ENCODE results near the gene LMO7.

DNA sequence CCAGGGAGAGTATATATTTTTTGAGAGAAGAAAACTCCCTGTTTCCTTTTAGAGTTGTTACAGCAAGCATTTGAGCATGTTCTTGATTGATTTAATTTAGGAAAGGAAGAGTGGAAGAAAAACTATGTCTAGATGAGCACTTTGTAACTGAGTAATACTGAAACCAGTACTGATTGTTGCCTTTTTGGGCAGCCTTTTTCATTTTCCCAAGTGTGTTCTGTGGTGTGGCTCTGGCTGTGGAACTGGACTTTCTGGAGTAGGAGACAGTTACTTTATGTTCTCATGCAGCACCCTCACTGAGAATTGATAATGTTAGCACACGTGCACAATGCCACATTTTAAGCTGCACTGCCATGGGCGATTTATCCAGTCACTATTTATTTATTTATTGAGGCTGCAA lies 211.5 kb downstream of the LMO7 start:
- TF ChIP-seq, protein P1, sequence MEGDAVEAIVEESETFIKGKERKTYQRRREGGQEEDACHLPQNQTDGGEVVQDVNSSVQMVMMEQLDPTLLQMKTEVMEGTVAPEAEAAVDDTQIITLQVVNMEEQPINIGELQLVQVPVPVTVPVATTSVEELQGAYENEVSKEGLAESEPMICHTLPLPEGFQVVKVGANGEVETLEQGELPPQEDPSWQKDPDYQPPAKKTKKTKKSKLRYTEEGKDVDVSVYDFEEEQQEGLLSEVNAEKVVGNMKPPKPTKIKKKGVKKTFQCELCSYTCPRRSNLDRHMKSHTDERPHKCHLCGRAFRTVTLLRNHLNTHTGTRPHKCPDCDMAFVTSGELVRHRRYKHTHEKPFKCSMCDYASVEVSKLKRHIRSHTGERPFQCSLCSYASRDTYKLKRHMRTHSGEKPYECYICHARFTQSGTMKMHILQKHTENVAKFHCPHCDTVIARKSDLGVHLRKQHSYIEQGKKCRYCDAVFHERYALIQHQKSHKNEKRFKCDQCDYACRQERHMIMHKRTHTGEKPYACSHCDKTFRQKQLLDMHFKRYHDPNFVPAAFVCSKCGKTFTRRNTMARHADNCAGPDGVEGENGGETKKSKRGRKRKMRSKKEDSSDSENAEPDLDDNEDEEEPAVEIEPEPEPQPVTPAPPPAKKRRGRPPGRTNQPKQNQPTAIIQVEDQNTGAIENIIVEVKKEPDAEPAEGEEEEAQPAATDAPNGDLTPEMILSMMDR (IDR thresholded peaks at IDR 0.05; ENCODE audit: low read depth, low read length, missing input control), result no peak
- TF ChIP-seq, protein P2, sequence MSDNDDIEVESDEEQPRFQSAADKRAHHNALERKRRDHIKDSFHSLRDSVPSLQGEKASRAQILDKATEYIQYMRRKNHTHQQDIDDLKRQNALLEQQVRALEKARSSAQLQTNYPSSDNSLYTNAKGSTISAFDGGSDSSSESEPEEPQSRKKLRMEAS (IDR thresholded peaks at IDR 0.05), result no peak
- TF ChIP-seq HNF4A (conservative IDR thresholded peaks at IDR 0.05) (no peak), RAD21 (IDR thresholded peaks at IDR 0.05) (no peak), TAF1 (conservative IDR thresholded peaks at IDR 0.05) (no peak), YY1 (IDR thresholded peaks at IDR 0.05) (no peak), EGR1 (IDR thresholded peaks at IDR 0.05; ENCODE audit: low read depth in 2 of 2) (no peak)
- TF ChIP-seq, protein P3, sequence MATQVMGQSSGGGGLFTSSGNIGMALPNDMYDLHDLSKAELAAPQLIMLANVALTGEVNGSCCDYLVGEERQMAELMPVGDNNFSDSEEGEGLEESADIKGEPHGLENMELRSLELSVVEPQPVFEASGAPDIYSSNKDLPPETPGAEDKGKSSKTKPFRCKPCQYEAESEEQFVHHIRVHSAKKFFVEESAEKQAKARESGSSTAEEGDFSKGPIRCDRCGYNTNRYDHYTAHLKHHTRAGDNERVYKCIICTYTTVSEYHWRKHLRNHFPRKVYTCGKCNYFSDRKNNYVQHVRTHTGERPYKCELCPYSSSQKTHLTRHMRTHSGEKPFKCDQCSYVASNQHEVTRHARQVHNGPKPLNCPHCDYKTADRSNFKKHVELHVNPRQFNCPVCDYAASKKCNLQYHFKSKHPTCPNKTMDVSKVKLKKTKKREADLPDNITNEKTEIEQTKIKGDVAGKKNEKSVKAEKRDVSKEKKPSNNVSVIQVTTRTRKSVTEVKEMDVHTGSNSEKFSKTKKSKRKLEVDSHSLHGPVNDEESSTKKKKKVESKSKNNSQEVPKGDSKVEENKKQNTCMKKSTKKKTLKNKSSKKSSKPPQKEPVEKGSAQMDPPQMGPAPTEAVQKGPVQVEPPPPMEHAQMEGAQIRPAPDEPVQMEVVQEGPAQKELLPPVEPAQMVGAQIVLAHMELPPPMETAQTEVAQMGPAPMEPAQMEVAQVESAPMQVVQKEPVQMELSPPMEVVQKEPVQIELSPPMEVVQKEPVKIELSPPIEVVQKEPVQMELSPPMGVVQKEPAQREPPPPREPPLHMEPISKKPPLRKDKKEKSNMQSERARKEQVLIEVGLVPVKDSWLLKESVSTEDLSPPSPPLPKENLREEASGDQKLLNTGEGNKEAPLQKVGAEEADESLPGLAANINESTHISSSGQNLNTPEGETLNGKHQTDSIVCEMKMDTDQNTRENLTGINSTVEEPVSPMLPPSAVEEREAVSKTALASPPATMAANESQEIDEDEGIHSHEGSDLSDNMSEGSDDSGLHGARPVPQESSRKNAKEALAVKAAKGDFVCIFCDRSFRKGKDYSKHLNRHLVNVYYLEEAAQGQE (IDR thresholded peaks at IDR 0.05), result no peak
